ENCODE results near the gene DNAJB4. TPM values are rescaled to one million over a fixed set of nuclear protein-coding genes. Genes with fewer than 3 reads are reported as not detected.

Gene DNAJB4
- total and polyA plus RNA-seq, 8 donors: 29.8 to 46.9 (median 44.2) TPM

GRCh38 chr1:77987919-77988318 is 16.8 kb upstream of the DNAJB4 start:
- DNase-seq: no peak
- no peak for TF ChIP-seq CTCF (IDR thresholded peaks at IDR 0.05)
- peaks cover 0 to 4% of the 10 kb centered on the region in 2 donors for H3K36me3 ChIP-seq
- H3K27me3 ChIP-seq: no peaks in the 10 kb centered on the region
- intact Hi-C loops (cut with DNase I): no loop called here
- H3K4me1 ChIP-seq: peaks cover 0 to 7% of the 10 kb centered on the region in 2 donors
- no peaks in the 10 kb centered on the region for H3K9me3 ChIP-seq
- H3K27ac ChIP-seq: no peak overlapping the region
- no peak for ATAC-seq
- H3K4me3 ChIP-seq: no peak overlapping the region

- H3K27me3 ChIP-seq: no peaks in the 10 kb centered on the region
- peaks cover 0 to 7% of the 10 kb centered on the region in 2 donors for H3K4me1 ChIP-seq
- intact Hi-C loops (cut with DNase I): no loop called here
- peaks cover 0 to 5% of the 10 kb centered on the region in 2 donors for H3K36me3 ChIP-seq
- no peaks in the 10 kb centered on the region for H3K9me3 ChIP-seq
- TF ChIP-seq CTCF (IDR thresholded peaks at IDR 0.05): no peak
- no peak overlapping the region for H3K4me3 ChIP-seq
- H3K27ac ChIP-seq: no peak overlapping the region
- DNase-seq (no peak), ATAC-seq (no peak)
Observed at GRCh38 chr1:77989744-77990143, 15.0 kb upstream of the DNAJB4 start.

- Histone ChIP-seq H3K4me1 (peaks cover 0 to 7% of the 10 kb centered on the region in 2 donors), H3K36me3 (peaks cover 0 to 5% of the 10 kb centered on the region in 2 donors), H3K9me3 (no peaks in the 10 kb centered on the region), H3K27ac (no peak overlapping the region), H3K27me3 (no peaks in the 10 kb centered on the region), H3K4me3 (no peak overlapping the region)
- ATAC-seq (no peak), DNase-seq (no peak)
- TF ChIP-seq CTCF (IDR thresholded peaks at IDR 0.05): no peak
- intact Hi-C loops (cut with DNase I): no loop called here
Observed at GRCh38 chr1:77990629-77991204, 14.0 kb upstream of the DNAJB4 start.

- H3K36me3 ChIP-seq: peaks cover 0 to 5% of the 10 kb centered on the region in 2 donors
- TF ChIP-seq CTCF (IDR thresholded peaks at IDR 0.05): no peak
- H3K27ac ChIP-seq: no peak overlapping the region
- DNase-seq: no peak
- no peaks in the 10 kb centered on the region for H3K9me3 ChIP-seq
- no peak overlapping the region for H3K4me3 ChIP-seq
- H3K4me1 ChIP-seq: no peaks in the 10 kb centered on the region
- intact Hi-C loops (cut with DNase I): no loop called here
- no peak for ATAC-seq
- H3K27me3 ChIP-seq: no peaks in the 10 kb centered on the region
Observed at GRCh38 chr1:77991638-77992037, 13.1 kb upstream of the DNAJB4 start.

GRCh38 chr1:77994117-77994705 is 10.5 kb upstream of the DNAJB4 start:
- Histone ChIP-seq H3K27me3 (no peaks in the 10 kb centered on the region), H3K4me3 (no peak overlapping the region), H3K9me3 (no peaks in the 10 kb centered on the region), H3K4me1 (no peaks in the 10 kb centered on the region), H3K36me3 (peaks cover 0 to 5% of the 10 kb centered on the region in 2 donors), H3K27ac (no peak overlapping the region)
- intact Hi-C loops (cut with DNase I): no loop called here
- DNase-seq (peak in 2 of 4 donors; percentile 60 to 71), ATAC-seq (no peak)
- no peak for TF ChIP-seq CTCF (IDR thresholded peaks at IDR 0.05)

All from left lung (tissue), 10 donors.